Measurements from ENCODE around the gene TICAM2. TPM values are rescaled to one million over a fixed set of nuclear protein-coding genes. Genes with fewer than 3 reads are reported as not detected.

The TICAM2 gene
- total RNA-seq, 1 donor from 2014 or later = 0.86 TPM

DNA sequence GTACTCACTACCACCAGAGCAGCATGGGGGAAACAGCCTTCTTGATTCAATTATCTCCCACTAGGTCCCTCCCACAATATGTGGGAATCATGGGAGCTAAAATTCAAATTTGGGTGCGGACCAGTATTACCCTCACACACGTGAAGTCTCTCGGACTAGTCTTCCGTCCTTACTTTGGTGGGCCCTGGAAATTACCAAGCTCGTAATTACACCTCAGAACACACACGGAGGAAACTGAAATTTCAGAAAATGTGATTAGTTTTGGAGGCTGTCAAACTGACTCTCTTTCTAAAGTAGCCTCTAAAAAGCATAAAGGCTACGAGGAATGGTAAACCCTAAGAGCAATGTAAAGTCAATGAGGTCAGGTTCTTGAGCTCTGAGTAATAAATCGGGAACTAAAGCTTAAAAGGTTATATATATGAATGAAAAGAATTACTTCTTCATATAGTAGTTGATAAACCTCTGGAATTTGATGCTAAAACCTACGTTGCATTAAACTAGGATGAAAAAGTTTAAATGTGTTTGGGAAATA is 56.9 kb downstream of the TICAM2 start:
- H3K27me3 Mint-ChIP-seq = no peaks in the 10 kb centered on the region
- H3K4me3 Mint-ChIP-seq = peak overlapping the region; percentile 99
- peak overlapping the region; percentile 100 for H3K27ac Mint-ChIP-seq
- H3K9me3 Mint-ChIP-seq = peaks cover 6% of the 10 kb centered on the region
- H3K36me3 Mint-ChIP-seq (ENCODE audit: low read depth) = peaks cover 42% of the 10 kb centered on the region
- DNase-seq = no peak
- peaks cover 31% of the 10 kb centered on the region for H3K4me1 Mint-ChIP-seq
- intact Hi-C loops (cut with micrococcal nuclease) = loop anchor here (1.0 to 10.0 kb wide), 2 partner anchors 283 to 371 kb away; partner anchors contain the start of gene PGGT1B

DNA sequence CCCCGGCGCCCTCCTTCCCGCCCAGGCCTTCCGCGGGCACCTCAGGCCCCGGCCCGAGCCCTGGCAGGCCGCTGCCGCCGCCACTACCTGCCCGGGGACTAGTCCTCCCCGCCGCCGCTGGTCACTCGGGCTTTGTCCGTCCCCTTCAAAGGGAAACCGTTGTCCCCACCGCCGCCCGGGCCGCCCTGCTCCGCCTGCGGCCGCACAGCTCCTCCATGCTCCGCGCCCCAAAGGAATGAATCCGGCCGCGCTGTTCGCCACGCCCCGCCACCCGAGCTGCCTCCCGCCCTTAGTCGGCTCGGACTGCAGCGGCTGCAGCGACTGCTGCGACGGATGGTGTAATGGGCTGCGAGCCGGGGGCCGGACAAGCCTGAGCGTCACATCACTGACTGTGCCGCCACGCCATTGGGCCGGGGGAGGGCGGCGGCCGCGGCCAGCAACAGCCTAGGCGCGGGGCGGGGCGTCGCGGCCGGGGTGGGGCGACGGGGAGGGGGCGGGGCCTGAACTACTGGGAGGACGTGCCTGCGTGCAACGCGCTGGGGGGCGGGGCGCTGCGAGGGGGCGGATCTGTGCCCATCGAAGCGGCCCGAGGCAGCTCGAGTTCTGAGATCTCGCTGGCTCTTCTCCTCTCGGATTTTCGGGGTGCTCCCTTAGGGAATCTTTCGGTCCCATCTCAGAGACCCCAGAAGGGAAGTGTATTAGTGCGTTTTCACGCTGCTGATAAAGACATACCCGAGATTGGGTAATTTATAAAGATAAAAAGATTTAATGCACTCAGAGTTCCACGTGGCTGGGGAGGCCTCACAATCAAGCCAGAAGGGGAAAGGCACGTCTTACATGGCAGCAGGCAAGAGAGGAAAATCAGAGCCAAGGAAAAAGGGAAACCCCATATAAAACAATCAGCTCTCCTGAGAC is 57.6 kb downstream of the TICAM2 start, which contains the start of gene FEM1C:
FEM1C (minus strand) TSS at position 340 of the 915 bp plus-strand sequence. CDS start 1,282 bp downstream, outside the sequence.
- H3K27ac Mint-ChIP-seq = peak within 1 kb of the TSS; percentile 100
- intact Hi-C loops (cut with micrococcal nuclease) = loop anchor here (1.0 to 10.0 kb wide), 7 partner anchors 56 to 370 kb away; partner anchors contain the start of genes AP3S1, ATG12, CCDC112 and PGGT1B
- peaks cover 38% of the 10 kb centered on the region for H3K4me1 Mint-ChIP-seq
- H3K36me3 Mint-ChIP-seq (ENCODE audit: low read depth) = peaks cover 49% of the 10 kb centered on the region
- no peaks in the 10 kb centered on the region for H3K27me3 Mint-ChIP-seq
- peaks cover 6% of the 10 kb centered on the region for H3K9me3 Mint-ChIP-seq
- peak; percentile 97 for DNase-seq
- peak within 1 kb of the TSS; percentile 99 for H3K4me3 Mint-ChIP-seq

DNA sequence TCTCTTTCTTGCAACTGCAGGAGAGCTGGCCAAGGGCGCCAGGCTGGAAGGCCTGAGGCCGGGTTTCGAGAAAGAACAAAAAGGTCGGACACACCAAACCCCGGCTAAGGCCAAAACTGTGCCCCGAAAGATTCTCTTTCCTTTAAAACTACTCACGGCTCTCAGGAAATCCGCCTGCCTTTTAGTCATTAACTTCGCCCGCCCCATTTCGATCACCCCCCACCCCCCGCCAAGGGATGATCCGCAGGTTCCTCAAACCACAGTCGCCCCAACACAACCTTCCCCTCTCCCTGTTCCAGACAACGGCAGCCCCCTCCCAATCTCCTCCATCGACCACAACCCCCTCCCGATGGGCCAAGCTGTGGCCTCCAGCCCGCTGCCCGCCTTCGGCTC is 58.2 kb downstream of the TICAM2 start:
- DNase-seq = peak; percentile 88
- H3K27me3 Mint-ChIP-seq = no peaks in the 10 kb centered on the region
- H3K27ac Mint-ChIP-seq = peak overlapping the region; percentile 100
- intact Hi-C loops (cut with micrococcal nuclease) = loop anchor here (1.0 to 10.0 kb wide), 6 partner anchors 56 to 369 kb away; partner anchors contain the start of genes AP3S1, ATG12, CCDC112 and TMED7
- peak overlapping the region; percentile 99 for H3K4me3 Mint-ChIP-seq
- peaks cover 56% of the 10 kb centered on the region for H3K36me3 Mint-ChIP-seq (ENCODE audit: low read depth)
- H3K9me3 Mint-ChIP-seq = peaks cover 6% of the 10 kb centered on the region
- peaks cover 43% of the 10 kb centered on the region for H3K4me1 Mint-ChIP-seq

DNA sequence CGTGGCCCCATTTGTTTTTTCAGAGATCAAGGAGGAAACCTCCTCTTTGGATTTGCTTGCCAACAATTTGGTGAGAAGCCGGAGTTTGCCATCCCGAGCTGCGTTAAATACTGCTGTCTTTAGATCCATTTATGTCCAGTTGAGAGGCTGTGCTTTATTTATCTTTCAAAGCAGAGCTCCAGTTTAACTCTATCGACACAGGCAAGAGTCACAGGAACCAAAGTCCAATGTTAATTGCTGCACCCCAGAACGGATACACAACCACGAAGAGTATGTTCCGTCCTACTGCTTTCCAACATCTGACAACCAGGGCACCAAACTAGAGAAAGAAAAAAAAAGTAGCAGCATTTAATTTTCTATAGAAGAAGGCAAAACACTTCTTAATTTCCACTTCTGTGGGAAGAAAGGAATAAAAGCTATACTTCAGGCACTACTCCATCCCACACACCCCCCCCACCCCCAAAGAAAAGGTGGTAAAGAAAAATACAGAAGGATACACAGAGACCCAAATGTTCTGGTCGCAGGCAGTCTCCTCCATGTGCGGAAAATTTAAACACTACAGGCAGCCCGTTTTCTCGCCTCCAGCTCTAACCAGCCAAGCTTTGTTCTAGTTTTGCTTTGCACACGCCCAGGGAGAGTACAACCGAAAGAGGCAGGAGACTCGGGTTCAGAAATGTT is 58.8 kb downstream of the TICAM2 start:
- H3K4me1 Mint-ChIP-seq = peaks cover 47% of the 10 kb centered on the region
- H3K4me3 Mint-ChIP-seq = peak overlapping the region; percentile 99
- H3K27me3 Mint-ChIP-seq = no peaks in the 10 kb centered on the region
- peak overlapping the region; percentile 100 for H3K27ac Mint-ChIP-seq
- H3K36me3 Mint-ChIP-seq (ENCODE audit: low read depth) = peaks cover 61% of the 10 kb centered on the region
- peaks cover 9% of the 10 kb centered on the region for H3K9me3 Mint-ChIP-seq
- no peak for DNase-seq
- intact Hi-C loops (cut with micrococcal nuclease) = loop anchor here (1.0 to 10.0 kb wide), 9 partner anchors 8 to 369 kb away; partner anchors contain the start of genes AP3S1, ATG12, CCDC112 and TICAM2

DNA sequence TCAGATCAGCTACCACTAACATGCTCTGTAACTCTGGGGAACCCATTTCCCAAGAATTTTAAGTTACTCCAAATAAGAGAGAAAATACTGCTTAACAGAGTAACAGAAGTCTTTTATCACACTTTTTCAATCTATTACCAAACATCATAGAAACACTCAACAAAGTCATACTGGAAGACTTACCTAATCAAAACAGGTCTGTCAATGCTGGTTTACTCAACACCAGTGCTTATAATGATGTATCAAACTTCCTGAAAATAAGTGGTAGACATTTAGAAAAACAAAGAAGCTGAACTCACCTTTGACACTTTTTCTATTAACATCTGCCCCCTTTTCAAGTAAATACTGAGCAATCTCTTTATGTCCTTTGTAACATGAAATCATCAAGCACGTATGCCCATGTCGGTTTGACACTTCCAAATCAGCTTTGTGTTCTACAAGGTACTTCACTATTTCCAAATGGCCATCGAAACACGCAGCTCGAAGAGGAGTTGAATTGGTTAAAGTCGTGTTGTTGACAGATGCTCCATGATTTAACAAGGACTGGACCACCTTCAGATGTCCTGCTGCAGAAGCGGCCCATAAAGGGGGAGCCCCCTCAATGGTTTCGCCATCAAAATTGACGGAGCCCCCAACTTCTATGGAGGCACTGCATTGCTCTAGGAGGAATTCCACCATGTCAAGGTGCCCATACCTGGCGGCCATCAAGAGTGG is 59.5 kb downstream of the TICAM2 start:
- Mint-ChIP-seq H3K9me3 (peaks cover 9% of the 10 kb centered on the region), H3K36me3 (ENCODE audit: low read depth) (peaks cover 66% of the 10 kb centered on the region), H3K27me3 (no peaks in the 10 kb centered on the region), H3K4me1 (peaks cover 51% of the 10 kb centered on the region), H3K27ac (peak overlapping the region; percentile 100), H3K4me3 (peak overlapping the region; percentile 99)
- peak; percentile 59 for DNase-seq
- intact Hi-C loops (cut with micrococcal nuclease) = loop anchor here (1.0 to 10.0 kb wide), 4 partner anchors 8 to 368 kb away; partner anchors contain the start of gene TICAM2

DNA sequence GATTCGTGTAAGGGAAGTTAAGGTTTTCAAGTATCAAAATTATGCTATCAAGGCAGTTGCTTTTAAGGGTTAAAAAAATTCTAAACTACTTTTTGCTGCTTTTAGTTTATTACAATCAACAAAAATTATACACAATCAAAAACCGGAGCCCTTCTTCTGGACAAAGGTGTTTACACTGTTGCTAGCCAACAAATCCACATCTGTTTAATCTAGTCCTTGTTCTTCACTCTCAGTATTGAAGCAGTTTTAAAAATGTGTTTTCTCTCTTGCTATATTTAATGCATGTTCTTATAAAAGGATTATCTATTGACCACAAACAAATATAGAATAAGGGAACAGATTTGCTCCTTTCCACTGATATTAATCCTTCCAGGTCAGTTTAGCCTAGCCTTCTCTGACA is 60.2 kb downstream of the TICAM2 start:
- H3K27ac Mint-ChIP-seq = peak overlapping the region; percentile 14
- H3K27me3 Mint-ChIP-seq = no peaks in the 10 kb centered on the region
- peak overlapping the region; percentile 99 for H3K4me3 Mint-ChIP-seq
- DNase-seq = no peak
- peaks cover 69% of the 10 kb centered on the region for H3K36me3 Mint-ChIP-seq (ENCODE audit: low read depth)
- H3K9me3 Mint-ChIP-seq = peaks cover 9% of the 10 kb centered on the region
- intact Hi-C loops (cut with micrococcal nuclease) = loop anchor here (2.0 to 10.0 kb wide), 2 partner anchors 13 to 367 kb away; no protein-coding TSS in a partner anchor
- H3K4me1 Mint-ChIP-seq = peaks cover 54% of the 10 kb centered on the region

DNA sequence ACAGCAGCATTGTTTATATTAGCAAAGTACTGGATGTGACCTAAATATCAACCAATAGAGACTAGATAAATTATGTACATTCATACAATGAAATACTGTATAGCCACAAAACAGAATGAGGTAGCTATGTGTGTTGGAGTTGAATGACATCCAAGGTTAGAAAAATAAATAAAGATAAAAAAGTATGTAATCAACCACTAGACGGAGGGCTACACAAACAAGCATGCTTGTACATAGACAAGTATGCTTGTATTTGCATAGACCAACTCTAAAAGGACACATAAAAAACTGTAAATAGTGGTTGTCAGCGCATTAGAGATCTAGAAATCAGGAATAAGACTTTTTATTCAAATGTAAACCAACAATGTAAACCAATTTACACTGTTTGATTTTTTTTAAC is 60.7 kb downstream of the TICAM2 start:
- Mint-ChIP-seq H3K27me3 (no peaks in the 10 kb centered on the region), H3K27ac (no peak overlapping the region), H3K4me3 (peak overlapping the region; percentile 99), H3K36me3 (ENCODE audit: low read depth) (peaks cover 74% of the 10 kb centered on the region), H3K4me1 (peaks cover 59% of the 10 kb centered on the region), H3K9me3 (peaks cover 9% of the 10 kb centered on the region)
- intact Hi-C loops (cut with micrococcal nuclease) = loop anchor here (2.0 to 10.0 kb wide), 2 partner anchors 13 to 367 kb away; no protein-coding TSS in a partner anchor
- DNase-seq = no peak

DNA sequence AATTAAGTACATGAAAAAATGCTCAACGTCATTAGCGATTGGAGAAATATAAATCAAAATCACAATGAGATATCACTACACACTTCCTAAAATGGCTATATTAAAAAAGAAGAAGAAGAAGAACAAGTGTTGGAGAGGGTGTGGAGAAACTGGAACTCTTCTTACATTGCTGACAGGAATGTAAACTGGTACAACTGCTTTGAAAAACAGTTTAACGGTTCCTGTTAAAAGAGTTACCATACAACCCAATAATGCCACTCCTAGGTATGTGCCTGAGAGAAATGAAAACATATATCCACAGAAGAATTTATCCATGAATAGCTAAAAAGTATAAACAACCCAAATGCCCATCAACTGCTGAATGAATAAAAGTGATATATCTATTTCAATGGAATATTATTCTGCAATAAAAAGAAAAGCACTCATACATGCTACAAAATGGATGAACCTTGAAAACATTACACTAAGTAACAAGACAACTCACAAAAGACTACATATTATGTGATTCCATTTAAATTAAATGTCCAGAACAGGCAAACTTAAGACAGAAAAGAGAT is 66.7 kb downstream of the TICAM2 start:
- Mint-ChIP-seq H3K27ac (no peak overlapping the region), H3K9me3 (peaks cover 3% of the 10 kb centered on the region), H3K36me3 (ENCODE audit: low read depth) (peaks cover 60% of the 10 kb centered on the region), H3K4me1 (peaks cover 58% of the 10 kb centered on the region), H3K27me3 (no peaks in the 10 kb centered on the region), H3K4me3 (no peak overlapping the region)
- no peak for DNase-seq
- intact Hi-C loops (cut with micrococcal nuclease) = loop anchor here (1.0 kb wide), 1 partner anchor 8 kb away; no protein-coding TSS in a partner anchor

DNA sequence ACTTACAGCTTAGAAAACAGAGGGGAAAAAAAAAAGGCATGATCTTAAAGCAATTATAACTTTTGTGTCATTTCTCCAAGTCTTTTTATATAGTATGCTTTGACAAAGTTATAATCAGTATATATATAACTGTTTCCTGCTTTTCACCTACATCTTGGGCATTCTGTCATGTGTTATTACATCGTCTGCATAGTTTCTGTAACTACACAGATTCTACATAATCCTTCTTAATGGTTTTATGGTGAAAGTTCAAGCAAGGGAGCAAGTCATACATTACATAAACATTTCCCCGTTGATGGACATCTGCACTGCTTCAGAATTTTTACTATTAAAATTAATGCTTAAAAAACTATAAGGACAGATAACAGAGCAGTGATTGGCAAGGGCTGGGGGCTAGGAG is 69.8 kb downstream of the TICAM2 start:
- intact Hi-C loops (cut with micrococcal nuclease) = no loop called here

DNA sequence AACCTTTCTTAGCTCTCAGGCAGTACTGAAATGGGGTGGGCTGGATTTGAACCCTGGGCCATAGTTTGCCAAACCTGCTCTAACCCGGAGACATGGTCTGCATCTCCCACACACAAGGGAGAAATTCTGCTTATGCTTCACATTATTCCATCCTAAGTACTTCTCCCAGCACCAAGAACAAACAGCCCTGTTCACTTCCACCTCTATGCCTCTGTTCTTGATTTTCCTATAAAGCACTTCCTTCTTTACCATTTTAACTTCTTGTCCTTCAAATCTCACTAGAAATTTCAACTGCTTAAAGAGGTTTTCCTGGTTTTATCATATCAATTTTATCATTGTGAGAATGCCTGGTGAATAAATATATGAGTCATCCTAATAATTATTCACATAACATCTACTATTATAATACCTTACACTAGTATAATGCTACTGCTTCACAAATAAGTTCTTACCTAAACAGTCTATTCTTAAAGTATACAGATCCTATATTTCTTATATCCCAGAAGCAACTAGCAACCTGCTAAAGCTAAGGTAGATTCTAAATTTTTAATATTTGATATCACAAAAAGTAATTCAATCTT is 70.4 kb downstream of the TICAM2 start:
- H3K27me3 Mint-ChIP-seq = no peaks in the 10 kb centered on the region

More for the DNA sequence above, 69.8 kb downstream of the TICAM2 start:
- Mint-ChIP-seq H3K9me3 (no peaks in the 10 kb centered on the region), H3K27me3 (no peaks in the 10 kb centered on the region), H3K36me3 (ENCODE audit: low read depth) (peaks cover 45% of the 10 kb centered on the region), H3K4me3 (no peak overlapping the region), H3K27ac (no peak overlapping the region), H3K4me1 (peaks cover 48% of the 10 kb centered on the region)
- no peak for DNase-seq

DNA sequence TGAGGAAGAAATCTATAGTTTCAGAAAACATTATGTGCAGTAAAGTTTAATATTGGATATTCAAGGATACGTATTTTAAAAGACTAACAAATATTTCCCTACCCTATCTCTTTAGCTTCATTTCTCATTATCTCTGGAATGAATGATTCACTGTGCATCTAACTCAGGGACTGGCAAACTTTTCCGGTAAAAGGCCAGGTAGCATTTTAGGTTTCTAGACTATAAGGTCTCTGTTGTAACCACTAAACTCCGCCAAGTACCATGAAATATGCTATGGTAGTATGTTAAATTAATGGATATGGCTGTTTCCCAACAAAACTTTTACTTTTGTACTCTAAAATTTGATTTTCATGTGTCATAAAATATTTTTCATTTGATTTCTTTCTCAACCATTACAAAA is 70.9 kb downstream of the TICAM2 start:
- Mint-ChIP-seq H3K4me3 (no peak overlapping the region), H3K4me1 (peaks cover 38% of the 10 kb centered on the region), H3K9me3 (no peaks in the 10 kb centered on the region), H3K27me3 (no peaks in the 10 kb centered on the region), H3K36me3 (ENCODE audit: low read depth) (peaks cover 39% of the 10 kb centered on the region), H3K27ac (no peak overlapping the region)
- DNase-seq = no peak
- intact Hi-C loops (cut with micrococcal nuclease) = no loop called here

More for the DNA sequence above, 70.4 kb downstream of the TICAM2 start:
- DNase-seq = no peak
- H3K4me3 Mint-ChIP-seq = no peak overlapping the region
- H3K36me3 Mint-ChIP-seq (ENCODE audit: low read depth) = peaks cover 41% of the 10 kb centered on the region
- H3K27ac Mint-ChIP-seq = no peak overlapping the region
- H3K4me1 Mint-ChIP-seq = peaks cover 43% of the 10 kb centered on the region
- H3K9me3 Mint-ChIP-seq = no peaks in the 10 kb centered on the region
- intact Hi-C loops (cut with micrococcal nuclease) = no loop called here

DNA sequence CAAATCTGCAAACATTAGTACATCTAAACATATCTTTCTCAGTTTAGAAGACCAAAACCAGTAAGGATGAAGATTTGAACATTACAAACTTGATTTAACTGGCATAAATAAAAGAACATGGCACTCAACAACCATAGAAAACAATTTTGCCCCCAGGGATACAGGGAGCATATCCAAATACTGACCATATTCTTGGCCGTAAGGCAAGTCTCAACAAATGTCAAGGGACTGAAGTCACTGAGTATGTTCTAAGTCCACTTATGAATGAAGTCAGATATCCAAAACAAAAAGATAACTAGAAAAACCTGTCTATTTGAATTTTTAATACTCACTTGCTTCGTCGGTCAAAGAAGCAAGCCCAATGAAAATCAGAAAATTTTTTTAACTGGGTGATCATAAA is 71.9 kb downstream of the TICAM2 start:
- Mint-ChIP-seq H3K4me1 (peaks cover 31% of the 10 kb centered on the region), H3K9me3 (no peaks in the 10 kb centered on the region), H3K27me3 (no peaks in the 10 kb centered on the region), H3K36me3 (ENCODE audit: low read depth) (peaks cover 32% of the 10 kb centered on the region), H3K4me3 (no peak overlapping the region), H3K27ac (no peak overlapping the region)
- intact Hi-C loops (cut with micrococcal nuclease) = no loop called here
- no peak for DNase-seq
